H9 (cell line): ENCODE results near the gene ZSWIM6. TPM values are rescaled to one million over a fixed set of nuclear protein-coding genes. Genes with fewer than 3 reads are reported as not detected.

Experiments used
- DNase-seq: peaks from one replicate; pipeline ENCODE4 v3.0.0-alpha.2; 2017
- H2AFZ ChIP-seq: one replicate; pipeline ENCODE4 v1.6.1; 2013; ENCODE audit warnings: mild to moderate bottlenecking, low read length, control low read depth, moderate library complexity
- H2AK5ac ChIP-seq: 2 replicates; pipeline ENCODE4 v1.6.1; 2013; ENCODE audit warnings: low read length, control low read depth, mixed read lengths; ENCODE audit not compliant: insufficient read length
- H2BK120ac ChIP-seq: one replicate; pipeline ENCODE4 v1.6.1; 2013; ENCODE audit warnings: low read depth, mild to moderate bottlenecking, low read length, control low read depth, inconsistent platforms; ENCODE audit not compliant: poor library complexity, severe bottlenecking
- H2BK12ac ChIP-seq: 2 replicates; pipeline ENCODE4 v1.6.1; 2013; ENCODE audit warnings: low read length, control low read depth, mixed read lengths, low read depth; ENCODE audit not compliant: insufficient read length
- H2BK15ac ChIP-seq: 2 replicates; pipeline ENCODE4 v1.6.1; 2013; ENCODE audit warnings: low read depth, low read length, control low read depth
- H2BK20ac ChIP-seq: one replicate; pipeline ENCODE4 v1.6.1; 2013; ENCODE audit warnings: low read depth, mild to moderate bottlenecking, low read length, control low read depth, inconsistent platforms; ENCODE audit not compliant: poor library complexity, severe bottlenecking
- H2BK5ac ChIP-seq: 2 replicates; pipeline ENCODE4 v1.6.1; 2013; ENCODE audit warnings: low read length, control low read depth, mixed read lengths; ENCODE audit not compliant: insufficient read length
- H3K14ac ChIP-seq: 2 replicates; pipeline ENCODE4 v1.6.1; 2013; ENCODE audit warnings: low read length, control low read depth; ENCODE audit not compliant: insufficient read depth
- H3K18ac ChIP-seq: 2 replicates; pipeline ENCODE4 v1.6.1; 2013; ENCODE audit warnings: low read depth, mild to moderate bottlenecking, mixed read lengths, low read length, control low read depth; ENCODE audit not compliant: insufficient read length
- H3K23ac ChIP-seq: 2 replicates; pipeline ENCODE4 v1.6.1; 2013; ENCODE audit warnings: low read length, control low read depth, mixed read lengths, low read depth; ENCODE audit not compliant: insufficient read length
- H3K23me2 ChIP-seq: 2 replicates; pipeline ENCODE4 v1.6.1; 2013; ENCODE audit warnings: low read depth, mild to moderate bottlenecking, mixed read lengths, low read length, control low read depth; ENCODE audit not compliant: insufficient read length, poor library complexity, severe bottlenecking
- H3K27ac ChIP-seq: 2 replicates; pipeline ENCODE4 v1.5.1; 2013; ENCODE audit warnings: low read length, control low read depth, mixed read lengths, low read depth; ENCODE audit not compliant: insufficient read length
- H3K27me3 ChIP-seq: 2 replicates; pipeline ENCODE4 v1.6.1; 2013; ENCODE audit warnings: low read length, control low read depth, inconsistent platforms; ENCODE audit not compliant: insufficient read depth
- H3K4ac ChIP-seq: 2 replicates; pipeline ENCODE4 v1.6.1; 2013; ENCODE audit warnings: low read depth, mild to moderate bottlenecking, control low read depth, inconsistent platforms, low read length, moderate library complexity
- H3K4me1 ChIP-seq: 2 replicates; pipeline ENCODE4 v1.6.1; 2013; ENCODE audit warnings: low read length, control low read depth, inconsistent platforms; ENCODE audit not compliant: insufficient read depth
- H3K4me2 ChIP-seq: 2 replicates; pipeline ENCODE4 v1.6.1; 2013; ENCODE audit warnings: low read length, control low read depth, mixed read lengths; ENCODE audit not compliant: insufficient read length, insufficient read depth
- H3K56ac ChIP-seq: 2 replicates; pipeline ENCODE4 v1.6.1; 2013; ENCODE audit warnings: low read depth, mild to moderate bottlenecking, mixed read lengths, low read length, control low read depth; ENCODE audit not compliant: insufficient read length
- H3K79me1 ChIP-seq: 2 replicates; pipeline ENCODE4 v1.6.1; 2013; ENCODE audit warnings: low read depth, mild to moderate bottlenecking, moderate library complexity, low read length, control low read depth, inconsistent platforms; ENCODE audit not compliant: insufficient read depth, poor library complexity, severe bottlenecking
- H3K79me2 ChIP-seq: 2 replicates; pipeline ENCODE4 v1.6.1; 2013; ENCODE audit warnings: low read length, control low read depth, inconsistent platforms; ENCODE audit not compliant: insufficient read depth
- H3K9ac ChIP-seq: 2 replicates; pipeline ENCODE4 v1.6.1; 2013; ENCODE audit warnings: low read length, control low read depth, mixed read lengths; ENCODE audit not compliant: insufficient read length; ENCODE audit errors: extremely low read depth
- H3K9me3 ChIP-seq: one replicate; pipeline ENCODE4 v1.6.1; 2013; ENCODE audit warnings: low read depth, low read length, inconsistent platforms; ENCODE audit not compliant: control insufficient read depth
- H3T11ph ChIP-seq: one replicate; pipeline ENCODE4 v1.6.1; 2013; ENCODE audit warnings: mild to moderate bottlenecking, low read length, control low read depth, inconsistent platforms
- H4K20me1 ChIP-seq: one replicate; pipeline ENCODE4 v1.6.1; 2013; ENCODE audit not compliant: control insufficient read depth, insufficient read length, insufficient read depth
- H4K5ac ChIP-seq: 2 replicates; pipeline ENCODE4 v1.6.1; 2013; ENCODE audit warnings: low read depth, mild to moderate bottlenecking, mixed read lengths, low read length, control low read depth; ENCODE audit not compliant: insufficient read length
- H4K8ac ChIP-seq: replicated peaks from 2 replicates; pipeline ENCODE4 v1.6.1; 2013; ENCODE audit warnings: low read length, control low read depth, mixed read lengths, low read depth; ENCODE audit not compliant: insufficient read length
- H4K91ac ChIP-seq: 2 replicates; pipeline ENCODE4 v1.6.1; 2013; ENCODE audit warnings: low read depth, mild to moderate bottlenecking, moderate library complexity, mixed read lengths, low read length, control low read depth; ENCODE audit not compliant: insufficient read length
- H3K27ac Mint-ChIP-seq, 3 experiments: 2 replicates in 2 of 3; 3 replicates in 1 of 3; pipeline ENCODE4 v1.8.0; 2020 to 2021; ENCODE audit warnings: mixed read lengths in 3 of 3, mild to moderate bottlenecking in 1 of 3, moderate library complexity in 1 of 3
- H3K27me3 Mint-ChIP-seq: 2 replicates; pipeline ENCODE4 v1.8.0; 2021; ENCODE audit warnings: low read depth, mild to moderate bottlenecking, moderate library complexity, mixed read lengths
- H3K36me3 Mint-ChIP-seq, 3 experiments: 2 replicates in 2 of 3; 3 replicates in 1 of 3; pipeline ENCODE4 v1.8.0; 2020 to 2021; ENCODE audit warnings: low read depth in 3 of 3, mixed read lengths in 3 of 3; ENCODE audit not compliant: insufficient read depth in 1 of 3
- H3K4me1 Mint-ChIP-seq, 2 experiments: 2 replicates each; pipeline ENCODE4 v1.8.0; 2020; ENCODE audit warnings: mixed read lengths in 2 of 2
- H3K4me3 Mint-ChIP-seq, 2 experiments: 2 replicates in 1 of 2; 3 replicates in 1 of 2; pipeline ENCODE4 v1.8.0; 2020 to 2021; ENCODE audit warnings: mild to moderate bottlenecking in 2 of 2, mixed read lengths in 2 of 2, moderate library complexity in 1 of 2
- H3K9me3 Mint-ChIP-seq, 2 experiments: 2 replicates in 1 of 2; 3 replicates in 1 of 2; pipeline ENCODE4 v1.8.0; 2020; ENCODE audit warnings: mild to moderate bottlenecking in 2 of 2, mixed read lengths in 2 of 2, moderate library complexity in 1 of 2
- CTCF ChIP-seq: fragments of 200-600 bp; sonication (generic); conservative IDR thresholded peaks from 3 replicates; pipeline ENCODE4 v1.8.0; 2021; ENCODE audit warnings: antibody characterized with exemption, mild to moderate bottlenecking
- WGBS: extraction: QIAGEN DNeasy Blood & Tissue Kit; methylation state at CpG from one replicate; pipeline ENCODE4 v1.1.7; 2013; ENCODE audit warnings: missing lambda C conversion rate, low lambda C conversion rate, mixed read lengths; ENCODE audit not compliant: insufficient read length; ENCODE audit errors: extremely low coverage; 5-methylcytosine and 5-hydroxymethylcytosine counted together
- total RNA-seq: library from RNA; stranded (reverse); gene quantifications from 2 replicates; pipeline ENCODE4 v1.2.1, GENCODE V29; 2021

Gene ZSWIM6
- total RNA-seq, 1 experiment from 2014 or later, result 11.5 TPM

GRCh38 chr5:61575103-61575502 lies 243.0 kb downstream of the ZSWIM6 start:
- WGBS, result no CpG with 5 or more reads among the region's 4 CpGs
- Histone ChIP-seq H3K4me1 (no peaks in the 10 kb centered on the region), H2AK5ac (no peak overlapping the region), H2BK5ac (no peak overlapping the region), H3K23ac (no peak overlapping the region), H4K5ac (no peak overlapping the region), H3K56ac (no peak overlapping the region), H3K4ac (no peak overlapping the region), H3K9ac (no peak overlapping the region), H2BK12ac (no peak overlapping the region), H3K27me3 (no peaks in the 10 kb centered on the region), H3K14ac (no peak overlapping the region), H4K20me1 (no peaks in the 10 kb centered on the region), H2BK20ac (no peak overlapping the region), H3K4me2 (no peak overlapping the region), H3T11ph (no peak overlapping the region), H3K27ac (no peak overlapping the region), H2BK120ac (no peak overlapping the region), H3K79me1 (no peaks in the 10 kb centered on the region), H4K91ac (no peak overlapping the region), H2BK15ac (no peak overlapping the region), H4K8ac (no peak overlapping the region), H3K18ac (no peak overlapping the region), H3K79me2 (no peaks in the 10 kb centered on the region), H3K9me3 (no peaks in the 10 kb centered on the region), H3K23me2 (no peaks in the 10 kb centered on the region), H2AFZ (no peak overlapping the region)
- DNase-seq, result no peak
- Mint-ChIP-seq H3K9me3 (no peaks in the 10 kb centered on the region), H3K4me3 (no peak overlapping the region), H3K27ac (no peak overlapping the region), H3K4me1 (peaks cover 0 to 2% of the 10 kb centered on the region in 2 experiments; a peak in 1 of 4 replicates), H3K36me3 (peaks cover 0 to 3% (median 0%) of the 10 kb centered on the region in 3 experiments; a peak in 1 of 7 replicates), H3K27me3 (no peaks in the 10 kb centered on the region; the same call in 1 of the 2 replicates)
- no peak for TF ChIP-seq CTCF
